ENCODE results near the gene LILRB2. TPM values are rescaled to one million over a fixed set of nuclear protein-coding genes. Genes with fewer than 3 reads are reported as not detected.

The LILRB2 gene
- total RNA-seq, 1 donor = not detected

GRCh38 chr19:54262066-54262465 lies 18.8 kb downstream of the LILRB2 start:
- DNase-seq (ENCODE audit: low read depth) = no peak
- no peak for TF ChIP-seq CTCF (IDR thresholded peaks at IDR 0.05; ENCODE audit: insufficient read depth, low read length)
- H3K4me3 ChIP-seq (ENCODE audit: low read depth, low read length) = no peak overlapping the region

GRCh38 chr19:54257116-54257480 lies 23.8 kb downstream of the LILRB2 start, which contains the start of gene LILRB5:
Gene LILRB5 (minus strand): TSS chr19:54257273. CDS start chr19:54257193, 80 bp downstream.
- no peak for DNase-seq (ENCODE audit: low read depth)
- no peak within 1 kb of the TSS for H3K4me3 ChIP-seq (ENCODE audit: low read depth, low read length)
- no peak for TF ChIP-seq CTCF (IDR thresholded peaks at IDR 0.05; ENCODE audit: insufficient read depth, low read length)

GRCh38 chr19:54256250-54257115 lies 24.4 kb downstream of the LILRB2 start:
- no peak overlapping the region for H3K4me3 ChIP-seq (ENCODE audit: low read depth, low read length)
- no peak for DNase-seq (ENCODE audit: low read depth)
- no peak for TF ChIP-seq CTCF (IDR thresholded peaks at IDR 0.05; ENCODE audit: insufficient read depth, low read length)

GRCh38 chr19:54255105-54255775 lies 25.7 kb downstream of the LILRB2 start:
- DNase-seq (ENCODE audit: low read depth) = no peak
- no peak overlapping the region for H3K4me3 ChIP-seq (ENCODE audit: low read depth, low read length)
- TF ChIP-seq CTCF (IDR thresholded peaks at IDR 0.05; ENCODE audit: insufficient read depth, low read length) = no peak

GRCh38 chr19:54254195-54254906 lies 26.6 kb downstream of the LILRB2 start:
- TF ChIP-seq CTCF (IDR thresholded peaks at IDR 0.05; ENCODE audit: insufficient read depth, low read length) = no peak
- DNase-seq (ENCODE audit: low read depth) = no peak

GRCh38 chr19:54253331-54254194 lies 27.3 kb downstream of the LILRB2 start:
- H3K4me3 ChIP-seq (ENCODE audit: low read depth, low read length) = no peak overlapping the region
- DNase-seq (ENCODE audit: low read depth) = no peak
- TF ChIP-seq CTCF (IDR thresholded peaks at IDR 0.05; ENCODE audit: insufficient read depth, low read length) = no peak

More at GRCh38 chr19:54254195-54254906, 26.6 kb downstream of the LILRB2 start:
- H3K4me3 ChIP-seq (ENCODE audit: low read depth, low read length) = no peak overlapping the region
